NCI-H146 treated with DMSO at 0.1 percent for 48 hours (cell line): ENCODE measurements around the gene RNF17.
A peak's percentile ranks its signal among the peaks of the same experiment; 100 is the strongest.

Experiments
- DNase-seq: peaks from one replicate; lab custom pipeline; 2025; ENCODE audit not compliant: unreplicated experiment; lab: John Stamatoyannopoulos, UW

The RNF17 gene

DNA sequence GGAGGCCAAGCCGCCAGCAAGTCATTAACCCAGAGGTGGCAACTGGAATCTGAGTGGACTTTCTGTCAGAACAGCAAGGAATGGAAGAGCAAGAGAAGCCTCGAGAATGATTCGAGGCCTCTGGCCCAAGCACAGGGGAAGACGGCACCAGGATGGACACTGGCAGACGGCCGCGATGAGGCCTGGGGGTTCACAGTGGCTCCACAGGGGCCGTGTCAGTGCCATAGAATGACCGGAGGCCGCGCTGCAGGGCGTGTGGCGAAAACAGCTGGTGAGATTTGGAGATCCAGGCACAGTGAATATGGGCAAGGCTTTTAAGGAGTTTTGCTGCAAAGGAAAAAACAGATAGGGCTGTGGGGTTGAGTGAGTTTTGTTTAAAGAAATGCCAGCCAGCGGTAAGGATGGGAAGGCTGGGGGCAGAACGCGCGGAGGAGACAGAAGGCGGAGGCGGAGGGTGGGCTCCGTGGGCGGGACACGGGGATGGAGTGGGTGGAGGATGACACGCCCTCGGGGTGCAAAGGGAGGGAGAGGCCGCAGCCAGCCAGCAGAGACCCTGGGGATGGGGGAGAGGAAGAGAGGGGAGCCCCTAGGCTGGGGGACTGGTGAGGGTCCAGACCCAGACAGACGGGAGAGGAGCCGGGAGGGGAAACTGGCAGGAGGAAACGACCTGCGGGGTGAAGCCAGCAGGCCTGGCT is 130.5 kb downstream of the RNF17 start:
- no peak for DNase-seq

- DNase-seq, result no peak
Measured at GRCh38 chr13:24894972-24895300, 131.0 kb downstream of the RNF17 start.

GRCh38 chr13:24896061-24896460 is 132.1 kb downstream of the RNF17 start:
- no peak for DNase-seq

DNA sequence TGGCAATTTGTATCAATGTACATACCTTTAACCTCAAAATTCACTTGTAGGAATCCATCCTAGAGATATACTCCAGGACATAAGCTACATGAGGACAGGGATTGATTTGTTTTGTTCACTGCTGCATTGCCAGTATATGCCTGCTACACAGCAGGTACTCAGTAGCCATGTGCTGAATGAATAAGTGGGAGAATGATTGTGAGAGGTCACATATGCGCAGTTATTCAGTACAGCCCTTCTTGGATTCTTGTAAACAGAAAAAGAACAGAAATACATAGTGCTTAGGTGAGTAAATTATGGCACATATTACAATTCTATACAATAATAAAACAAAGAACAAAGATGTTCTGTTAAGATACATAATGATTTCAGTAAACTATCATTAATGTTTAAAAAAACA is 133.3 kb downstream of the RNF17 start:
- DNase-seq, result no peak

GRCh38 chr13:24899601-24900000 is 135.6 kb downstream of the RNF17 start:
- DNase-seq, result no peak

DNA sequence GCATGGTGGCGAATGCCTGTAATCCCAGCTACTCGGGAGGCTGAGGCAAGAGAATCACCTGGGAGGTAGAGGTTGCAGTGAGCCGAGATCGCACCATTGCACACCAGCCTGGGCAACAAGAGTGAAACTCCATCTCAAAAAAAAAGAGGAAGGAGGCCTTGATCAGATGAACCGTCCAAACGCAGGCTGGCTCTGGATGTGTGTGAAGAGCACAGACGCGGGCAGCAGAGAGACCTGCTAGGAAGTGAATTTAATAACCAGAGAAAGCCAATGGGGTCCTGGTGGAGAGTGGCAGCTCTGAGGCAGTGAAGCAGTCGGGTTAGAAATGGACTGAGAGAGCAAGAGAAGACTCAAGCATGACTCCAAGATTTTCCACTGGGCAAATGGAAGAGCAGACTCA is 136.5 kb downstream of the RNF17 start:
- DNase-seq, result no peak

DNA sequence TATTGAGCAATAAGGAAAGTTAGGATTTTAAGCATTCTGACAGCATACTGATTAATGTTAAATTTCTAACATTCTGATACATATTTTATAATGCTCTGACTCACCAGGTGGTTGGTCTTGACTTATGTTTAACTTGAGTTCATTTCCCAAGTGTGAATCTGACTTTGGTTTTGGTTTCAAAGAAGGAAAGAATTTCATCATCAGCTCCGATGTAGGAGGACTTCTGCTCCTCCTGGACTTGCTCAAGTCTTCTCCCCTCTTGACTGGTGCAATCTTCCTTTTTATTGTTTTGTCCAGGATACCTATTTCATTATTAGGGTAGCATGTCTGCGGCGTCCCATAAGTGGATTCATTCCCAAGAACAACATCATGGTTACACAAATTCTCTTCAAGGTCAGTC is 141.3 kb downstream of the RNF17 start:
- DNase-seq, result no peak

DNA sequence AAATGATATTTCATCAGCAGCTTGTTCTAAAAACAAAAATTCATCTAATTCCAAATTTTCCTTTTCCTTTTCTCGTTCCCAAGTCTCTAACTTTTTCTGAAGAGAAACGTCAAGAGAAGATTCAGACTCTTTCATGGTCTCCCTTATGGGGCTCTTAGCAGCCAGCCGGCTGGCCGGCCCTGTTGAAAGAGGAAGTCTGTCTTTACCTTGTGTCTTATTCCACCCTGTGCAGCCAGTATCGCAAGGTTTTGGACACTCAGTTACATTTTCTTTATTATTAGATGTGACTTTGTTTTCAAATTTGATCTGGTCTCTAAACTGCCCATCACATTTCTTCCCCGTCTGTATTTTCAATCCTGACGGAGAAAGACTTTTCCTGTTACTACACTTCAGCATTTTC is 142.3 kb downstream of the RNF17 start:
- no peak for DNase-seq

DNA sequence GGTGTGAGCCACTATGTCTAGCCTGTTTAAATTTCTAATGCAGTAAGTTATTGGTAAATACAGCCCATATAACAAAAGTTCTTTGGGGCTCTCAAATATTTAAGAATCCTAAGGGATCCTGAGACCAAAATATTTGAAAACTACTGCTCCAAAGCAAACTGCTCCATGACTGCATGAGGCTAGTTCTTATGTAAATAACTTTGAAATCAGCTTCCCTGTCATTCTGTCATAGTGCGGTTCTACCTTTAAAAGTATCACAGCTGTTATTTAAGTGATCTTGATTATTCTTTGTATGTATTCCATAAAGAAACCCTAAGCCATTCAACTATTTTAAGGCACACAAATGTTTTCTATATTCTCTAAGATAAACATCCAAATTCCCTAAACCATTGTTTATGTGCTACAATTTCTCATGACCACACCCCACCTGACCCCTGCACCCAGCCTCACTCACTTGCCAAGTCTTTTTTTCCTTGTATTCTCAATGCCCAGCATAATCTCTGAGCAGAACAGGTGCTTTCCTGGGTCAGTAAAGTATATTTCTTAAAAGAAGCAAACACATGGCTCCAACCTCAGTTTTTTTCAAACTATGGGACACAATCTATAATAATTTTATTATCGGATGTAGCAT is 146.6 kb downstream of the RNF17 start:
- no peak for DNase-seq

DNA sequence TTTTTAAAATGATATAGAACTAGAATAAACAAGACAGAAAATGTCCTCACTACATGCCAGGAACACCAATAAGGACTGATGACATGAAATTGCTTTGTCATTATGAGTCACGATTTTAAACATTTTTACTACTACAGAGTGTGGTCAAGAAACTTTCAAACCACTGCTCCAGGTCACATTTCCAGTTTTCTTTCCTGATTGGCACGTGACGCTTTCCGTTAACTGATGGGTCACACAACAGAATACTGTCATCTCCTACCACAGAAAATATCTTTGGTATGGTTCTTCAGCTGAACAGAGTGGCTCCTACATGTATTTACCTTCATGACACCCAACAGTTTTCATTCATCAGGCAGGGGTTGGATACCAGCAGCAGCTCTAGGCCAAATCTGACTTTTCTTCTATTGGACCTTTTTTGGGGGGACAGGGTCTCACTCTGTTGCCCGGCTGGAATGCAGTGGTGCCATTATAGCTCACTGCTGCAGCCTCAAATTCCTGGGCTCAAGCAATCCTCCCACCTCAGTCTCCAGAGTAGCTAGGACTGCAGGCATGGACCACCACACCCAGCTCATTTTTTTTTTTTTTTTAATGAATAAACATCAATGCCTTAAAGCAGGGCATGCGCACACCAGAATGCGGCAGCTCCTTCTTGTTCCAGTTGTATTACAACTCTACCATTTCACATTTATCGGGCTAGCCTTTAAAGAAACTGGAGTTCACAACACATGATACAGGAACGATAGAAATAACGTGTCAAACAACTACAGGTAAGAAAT is 147.4 kb downstream of the RNF17 start:
- DNase-seq, result no peak

DNA sequence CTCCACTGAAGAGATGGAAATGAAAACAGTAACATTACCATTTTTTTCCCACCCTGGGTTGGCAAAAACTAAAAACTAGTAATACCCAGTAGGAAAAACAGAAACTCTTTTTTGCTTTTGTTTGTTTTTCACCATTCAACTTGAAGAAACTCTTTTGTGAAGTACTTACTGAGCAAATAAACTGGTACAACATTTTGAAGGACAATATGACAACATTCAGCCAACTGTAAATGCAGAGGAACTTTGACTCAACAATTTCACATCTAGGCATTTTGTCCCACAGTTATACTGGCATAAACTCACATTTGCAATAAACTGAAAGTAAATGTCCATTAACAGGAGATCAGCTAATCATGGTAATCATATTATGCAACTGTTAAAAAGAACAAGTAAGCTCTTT is 152.5 kb downstream of the RNF17 start:
- no peak for DNase-seq

GRCh38 chr13:24921003-24921402 is 157.0 kb downstream of the RNF17 start:
- DNase-seq, result no peak

DNA sequence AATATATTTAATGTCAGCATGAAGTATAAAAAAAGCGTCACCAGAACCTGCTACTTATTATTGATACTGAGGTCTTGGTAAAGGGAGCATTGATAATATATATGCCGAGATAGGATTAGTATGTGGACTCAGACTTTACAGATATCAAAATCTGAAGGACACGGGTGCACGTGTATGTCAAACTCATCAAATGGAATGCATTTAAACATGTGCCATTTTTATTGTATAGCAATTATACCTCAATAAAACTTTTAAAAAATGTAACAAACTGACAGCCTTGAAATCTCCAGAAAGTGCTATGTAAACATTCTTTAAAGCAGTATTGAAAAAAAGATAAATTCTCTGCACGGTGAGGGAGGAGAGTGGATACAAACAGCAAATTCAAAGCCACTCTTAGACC is 157.9 kb downstream of the RNF17 start:
- no peak for DNase-seq

DNA sequence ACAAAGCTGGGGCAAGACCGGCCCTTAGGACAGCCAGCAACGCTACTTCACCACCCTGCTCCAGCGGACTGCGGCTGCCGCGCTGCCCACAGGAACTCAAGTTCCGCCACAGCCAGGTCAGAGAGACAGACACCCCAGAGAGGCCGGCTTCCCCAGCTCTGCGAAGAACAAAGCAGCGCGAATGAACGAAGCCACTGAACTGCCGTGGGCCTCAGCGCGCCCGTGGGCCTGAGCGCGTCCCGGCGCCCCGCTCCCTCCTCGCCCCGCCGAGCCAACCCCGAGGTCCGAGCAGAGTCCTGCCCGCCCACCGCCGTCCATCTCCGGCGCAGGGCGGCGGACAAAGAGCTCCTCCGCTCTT is 158.4 kb downstream of the RNF17 start:
- peak; percentile 25 for DNase-seq

DNA sequence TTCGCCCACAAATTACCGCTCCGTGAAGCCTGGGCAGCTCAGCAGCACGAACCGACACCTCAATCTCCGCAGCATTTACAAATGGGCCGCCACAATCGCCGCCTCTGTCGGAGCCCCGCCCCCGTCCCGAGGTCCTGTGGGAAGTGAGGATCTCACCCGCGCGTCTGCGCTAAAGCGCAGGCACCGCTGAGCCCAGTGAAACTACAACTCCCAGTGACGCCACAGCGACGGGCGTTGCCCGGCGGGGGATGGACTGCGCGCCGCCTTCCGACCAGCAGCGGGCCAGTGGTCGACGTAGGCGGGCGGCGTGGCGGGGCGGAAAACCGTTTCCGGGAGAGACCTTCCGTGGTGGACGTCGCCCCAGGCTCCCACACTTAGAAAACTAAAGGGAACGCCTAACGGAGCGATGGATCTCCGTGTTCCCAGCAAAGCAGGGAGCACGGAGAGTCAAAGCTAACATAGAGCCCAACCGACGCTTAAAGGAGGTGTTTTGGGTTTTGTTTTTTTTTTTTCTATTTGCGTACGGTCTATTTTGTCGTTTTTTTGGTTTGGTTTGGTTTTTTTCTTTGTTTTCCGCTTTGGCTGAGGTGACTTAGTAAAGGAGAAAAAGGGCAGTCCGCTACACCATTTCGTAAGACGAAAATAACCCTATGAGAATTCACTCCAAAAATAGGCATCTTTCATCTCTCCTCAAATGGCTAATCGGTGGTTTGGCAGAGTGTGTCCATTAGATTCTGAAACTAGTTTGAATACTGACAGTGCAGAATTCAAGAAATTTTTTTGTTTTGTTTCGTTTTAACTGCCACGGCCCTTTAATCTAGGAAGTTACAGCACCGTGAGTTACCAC is 159.0 kb downstream of the RNF17 start:
- peak; percentile 92 for DNase-seq

GRCh38 chr13:24925318-24926231 is 161.6 kb downstream of the RNF17 start:
- peak; percentile 16 for DNase-seq

- DNase-seq, result no peak
Measured at GRCh38 chr13:24927810-24928404, 163.9 kb downstream of the RNF17 start.

- no peak for DNase-seq
Measured at GRCh38 chr13:24929196-24929595, 165.2 kb downstream of the RNF17 start.
